HG03060 (cell line): ENCODE measurements around the gene VPS35L.

Experiments
- ATAC-seq: cut with Tn5 transposase; IDR thresholded peaks from one replicate; pipeline ENCODE4 v1.9.1; 2021; ENCODE audit warnings: low read depth, moderate number of reproducible peaks; ENCODE audit not compliant: unreplicated experiment

Gene VPS35L

DNA sequence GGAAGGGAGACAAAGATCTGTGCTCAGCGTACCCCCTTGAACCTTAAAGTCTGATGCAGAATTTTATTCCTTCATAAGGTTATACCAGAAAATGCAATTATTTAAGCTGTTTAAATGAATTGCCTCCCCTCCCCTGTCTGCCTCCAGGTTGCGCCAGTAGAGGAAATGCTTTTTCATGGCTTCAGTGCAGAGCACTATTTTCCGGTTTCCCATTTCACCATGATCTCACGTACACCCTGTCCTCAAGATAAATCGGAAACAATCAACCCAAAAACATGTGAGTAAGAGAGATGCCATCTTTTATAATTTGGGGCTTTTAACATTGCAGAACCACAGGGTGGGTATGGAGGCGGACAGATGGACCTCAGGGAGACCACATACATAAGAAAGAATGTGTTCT is 178.0 kb downstream of the VPS35L start:
- ATAC-seq, result no peak

DNA sequence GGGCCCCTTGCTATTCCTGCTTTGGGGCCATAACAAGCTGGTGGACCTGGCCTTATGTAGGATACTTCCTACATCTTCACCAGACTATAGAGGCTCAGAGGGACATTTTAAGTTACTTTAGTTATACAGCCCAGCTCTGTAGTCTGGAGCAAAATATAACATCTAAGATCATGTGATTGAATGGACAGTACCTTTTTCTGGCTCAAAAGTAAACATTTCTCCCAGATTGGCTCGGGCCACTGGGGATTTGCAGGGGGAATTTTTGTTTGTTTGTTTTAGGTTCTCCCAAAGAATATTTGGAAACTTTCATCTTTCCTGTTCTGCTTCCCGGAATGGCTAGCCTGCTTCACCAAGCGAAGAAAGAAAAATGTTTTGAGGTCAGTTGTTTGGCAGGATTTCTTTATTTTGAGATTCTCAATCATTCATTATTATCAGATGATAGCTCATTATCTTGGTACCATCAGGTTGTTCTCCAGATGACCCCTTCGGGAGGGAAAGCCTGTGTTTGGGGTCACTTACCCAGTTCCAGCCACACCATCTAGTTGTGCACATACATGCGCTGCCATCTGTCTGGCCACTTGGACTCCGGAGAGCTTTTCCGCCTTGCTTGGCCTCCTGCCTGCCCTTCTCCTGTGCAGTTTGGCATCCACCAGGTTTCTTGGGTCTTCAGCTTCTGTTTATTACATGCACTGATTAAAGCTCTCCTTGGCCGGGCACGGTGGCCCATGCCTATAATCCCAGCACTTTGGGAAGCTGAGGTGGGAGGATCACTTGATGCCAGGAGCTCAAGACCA is 179.8 kb downstream of the VPS35L start:
- no peak for ATAC-seq

DNA sequence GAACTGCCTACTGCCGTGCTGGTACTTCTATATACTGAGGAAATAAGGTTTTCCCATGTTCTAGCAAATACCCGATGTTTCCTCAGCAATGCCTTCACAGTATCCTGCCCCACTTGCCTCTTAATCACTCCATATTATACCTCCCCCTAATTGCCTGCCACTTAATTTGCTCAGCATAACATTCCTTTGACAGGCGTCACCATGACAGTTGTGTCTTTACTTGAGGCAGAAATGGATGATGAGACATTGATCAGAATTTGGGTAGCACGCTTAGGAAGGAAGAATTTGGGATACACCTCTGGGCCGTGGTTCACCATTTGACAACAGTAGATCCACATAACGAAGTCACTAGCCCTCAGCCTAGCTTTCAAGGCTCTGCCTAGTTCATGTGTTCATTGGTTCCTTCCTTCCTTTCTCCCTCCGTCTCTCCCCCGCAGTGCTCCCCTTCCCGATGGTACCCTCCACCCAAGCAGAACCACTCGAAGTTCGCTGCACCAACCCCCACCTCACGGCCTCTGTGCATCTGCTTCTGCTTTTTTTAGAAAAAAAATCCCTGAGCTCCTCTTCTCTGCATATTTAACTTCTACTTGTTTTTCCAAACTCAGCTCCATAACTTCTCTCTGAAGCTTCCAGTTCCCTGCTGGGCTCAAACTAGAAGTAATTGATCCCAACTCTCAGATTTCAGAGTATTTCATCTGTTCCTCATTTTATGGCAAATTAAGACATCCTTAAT is 182.0 kb downstream of the VPS35L start:
- no peak for ATAC-seq

DNA sequence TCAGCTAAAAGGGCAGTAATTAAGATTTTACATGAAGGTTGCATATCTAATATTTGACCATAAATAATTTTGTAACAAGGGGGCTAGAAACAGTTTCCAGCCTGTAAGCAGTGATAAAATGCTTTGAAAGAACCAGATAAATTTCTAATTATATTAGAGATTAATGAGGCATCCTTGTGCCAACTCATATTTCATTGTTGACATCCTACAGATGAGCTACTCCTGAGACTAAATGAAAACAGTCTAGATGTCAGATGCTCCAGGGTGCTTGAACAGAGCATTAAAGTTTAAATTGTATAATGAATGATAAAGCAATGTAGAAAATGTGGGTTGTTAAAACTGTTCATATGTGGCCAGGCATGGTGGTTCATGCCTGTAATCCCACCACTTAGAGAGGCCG is 185.9 kb downstream of the VPS35L start:
- no peak for ATAC-seq

DNA sequence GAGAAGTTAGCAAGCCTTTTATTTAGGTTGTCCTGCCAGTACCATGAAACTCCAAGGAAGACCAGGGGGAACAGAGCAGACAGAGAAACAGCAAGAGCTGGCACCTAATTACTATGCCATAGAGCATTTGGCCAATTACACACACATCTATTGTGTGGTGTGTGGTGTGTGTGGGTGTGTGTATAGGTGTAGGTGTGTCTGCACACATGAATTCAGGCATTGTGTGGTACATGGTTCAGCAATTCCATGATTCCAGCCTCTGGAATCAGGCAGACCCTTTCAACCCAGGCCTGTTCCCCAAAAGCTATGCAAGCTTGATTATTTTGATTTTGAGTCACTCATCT is 188.3 kb downstream of the VPS35L start:
- no peak for ATAC-seq

DNA sequence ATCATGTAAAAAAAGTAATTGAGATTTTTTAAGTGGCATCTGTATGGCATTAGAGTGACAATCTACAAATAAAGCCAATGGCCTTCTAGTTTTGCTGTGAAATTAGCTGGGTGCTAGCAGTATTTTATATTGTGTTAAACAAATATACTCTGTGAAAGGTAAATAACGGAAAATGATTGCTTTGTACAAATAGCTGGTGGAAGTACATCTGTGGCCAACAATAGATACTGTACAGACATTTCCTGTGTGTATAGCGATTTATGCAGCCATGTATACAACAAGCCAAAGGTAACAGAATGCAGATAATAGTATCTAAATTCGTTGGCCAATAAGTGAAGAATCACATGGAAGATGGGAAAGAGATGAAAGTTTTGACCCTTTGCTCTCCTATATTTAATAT is 189.2 kb downstream of the VPS35L start:
- no peak for ATAC-seq

DNA sequence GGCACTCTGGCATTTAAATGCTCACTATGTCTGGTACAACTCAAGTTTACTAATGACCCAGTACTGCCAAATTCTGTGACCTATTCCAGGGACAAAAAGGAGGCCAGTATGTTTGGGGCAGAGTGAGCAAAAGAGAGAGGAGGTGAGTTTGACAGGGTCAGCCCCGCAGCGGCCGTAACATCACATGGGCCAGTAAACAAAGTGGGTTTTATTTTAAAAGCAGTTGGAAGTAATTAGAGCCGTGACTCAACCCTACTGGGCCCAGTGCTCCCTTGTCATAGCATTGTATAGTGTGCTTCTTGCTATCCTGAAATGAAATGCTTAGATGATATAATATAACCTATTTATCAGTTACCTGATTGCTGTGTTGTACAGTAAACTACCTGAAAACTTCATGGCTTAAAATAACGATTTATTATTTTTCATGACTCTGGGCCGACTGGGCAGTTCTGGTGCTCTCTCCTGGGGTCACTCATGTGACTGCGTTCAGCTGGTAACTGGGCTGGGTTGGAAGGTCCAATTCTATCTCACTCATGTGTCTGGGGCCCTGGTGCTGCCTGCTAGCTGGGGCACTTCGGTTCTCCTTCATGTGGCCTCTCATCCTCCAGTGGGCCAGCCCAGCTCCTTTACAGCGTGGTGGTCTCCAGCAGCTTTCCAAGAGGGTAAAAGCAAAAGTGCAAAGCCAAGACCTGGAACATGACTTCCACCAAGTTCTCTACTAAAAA is 189.9 kb downstream of the VPS35L start:
- ATAC-seq, result no peak

DNA sequence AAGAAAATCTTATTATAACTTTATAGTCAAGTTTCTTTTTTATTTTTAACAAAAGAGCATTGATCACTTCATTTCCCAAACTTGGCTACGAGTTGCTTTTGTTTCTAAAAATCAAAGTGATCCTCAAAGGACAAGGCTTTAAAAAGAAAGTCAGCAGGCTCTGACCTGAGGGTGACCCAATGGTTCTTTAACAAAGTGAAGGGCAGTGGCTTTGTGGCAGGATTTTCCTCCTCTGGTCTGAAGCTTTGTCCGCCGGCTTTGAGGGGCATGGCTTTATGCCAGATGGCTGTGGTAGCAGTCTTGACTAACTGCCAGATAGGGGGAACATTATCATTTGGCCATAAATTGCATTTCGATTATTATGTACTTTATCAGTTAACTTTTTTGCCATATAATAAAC is 191.1 kb downstream of the VPS35L start:
- no peak for ATAC-seq

DNA sequence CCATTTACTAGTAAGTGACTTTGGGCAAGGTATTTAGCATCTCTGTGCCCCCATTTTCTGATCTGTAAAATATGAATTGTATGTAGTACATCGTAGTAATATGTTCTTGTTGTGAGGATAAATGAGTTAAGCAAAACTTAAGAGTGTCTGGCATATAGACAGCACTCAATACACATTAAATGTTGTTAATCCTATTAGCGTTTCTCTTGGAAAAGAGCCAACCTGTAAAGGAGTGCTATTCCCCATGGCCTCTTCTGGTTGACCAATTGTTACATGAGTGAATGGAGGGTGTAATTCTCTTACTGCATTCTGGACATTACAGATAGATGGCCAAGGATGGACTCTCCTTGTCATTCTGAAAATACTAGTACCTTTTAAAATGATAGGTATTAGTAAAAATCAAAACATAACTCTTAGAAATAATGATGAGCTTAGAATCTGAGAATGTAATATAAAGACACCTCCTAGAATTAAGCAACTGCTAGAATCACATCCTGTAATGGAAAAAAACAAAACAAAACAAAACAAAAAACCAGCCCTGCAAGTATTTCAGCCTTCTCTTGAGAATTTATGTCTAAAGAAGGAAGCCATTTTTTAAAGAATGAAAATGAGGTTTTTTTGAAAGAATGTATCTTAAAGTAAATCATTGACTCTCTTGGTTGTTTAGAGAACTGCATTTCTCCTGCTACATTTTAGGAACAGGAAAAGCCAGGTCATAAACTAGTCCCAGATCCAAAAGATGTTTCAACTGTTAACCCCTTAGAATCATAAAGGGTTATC is 193.1 kb downstream of the VPS35L start:
- no peak for ATAC-seq

DNA sequence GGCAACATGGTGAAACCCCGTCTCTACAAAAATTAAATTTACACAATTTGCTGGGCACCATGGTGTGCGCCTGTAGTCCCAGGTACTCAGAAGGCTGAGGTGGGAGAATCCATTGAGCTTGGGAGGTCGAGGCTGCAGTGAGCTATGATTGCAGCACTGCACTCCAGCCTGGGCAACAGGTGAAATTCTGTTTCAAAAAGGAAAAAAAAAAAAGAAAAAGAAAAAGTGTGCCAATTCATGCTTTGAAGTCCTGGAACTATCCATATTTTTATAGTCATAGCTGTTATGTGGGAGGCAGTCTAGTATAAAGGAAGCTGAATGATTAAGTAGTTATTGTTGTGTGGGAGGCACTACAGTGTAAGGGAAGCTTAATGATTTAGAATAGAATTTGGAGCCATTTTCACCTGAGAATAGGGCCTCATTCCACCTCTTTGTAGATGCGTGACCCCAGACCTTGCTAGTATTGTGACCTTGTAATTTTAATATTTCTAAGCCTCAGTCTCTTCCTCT is 194.1 kb downstream of the VPS35L start:
- no peak for ATAC-seq
